ENCODE measurements around the gene CRLF1.
"Not testable (repeated sequence)": the region's sequence is repeated elsewhere in the genome, so short reads cannot be mapped to it uniquely, and the experiment has no call there.

Gene CRLF1

GRCh38 chr19:18593367-18594095 lies 13.1 kb downstream of the CRLF1 start:
- Histone ChIP-seq H3K4me3 (ENCODE audit: low read depth, low read length) (peak overlapping the region; percentile 42), H3K27me3 (replicated peaks) (peaks cover 2% of the 10 kb centered on the region), H3K27ac (no peak overlapping the region), H3K36me3 (replicated peaks) (peaks cover 6% of the 10 kb centered on the region)
- in situ Hi-C loops (cut with HindIII; ENCODE audit: low pct_ligation_motif_present, low sequenced_read_pairs): loop anchor here (25.0 kb wide), 1 partner anchor 269 kb away; no protein-coding TSS in a partner anchor
- TF ChIP-seq CTCF (IDR thresholded peaks at IDR 0.05; ENCODE audit: low read depth, low read length, missing control alignments): no peak
- DNase-seq: no peak

- not testable (repeated sequence) for DNase-seq; H3K27me3 ChIP-seq (replicated peaks); H3K4me3 ChIP-seq (ENCODE audit: low read depth, low read length); H3K36me3 ChIP-seq (replicated peaks); H3K27ac ChIP-seq
- in situ Hi-C loops (cut with HindIII; ENCODE audit: low pct_ligation_motif_present, low sequenced_read_pairs): loop anchor here (25.0 kb wide), 1 partner anchor 270 kb away; no protein-coding TSS in a partner anchor
These were observed 13.9 kb downstream of the CRLF1 start for GRCh38 chr19:18592732-18593131.

DNA sequence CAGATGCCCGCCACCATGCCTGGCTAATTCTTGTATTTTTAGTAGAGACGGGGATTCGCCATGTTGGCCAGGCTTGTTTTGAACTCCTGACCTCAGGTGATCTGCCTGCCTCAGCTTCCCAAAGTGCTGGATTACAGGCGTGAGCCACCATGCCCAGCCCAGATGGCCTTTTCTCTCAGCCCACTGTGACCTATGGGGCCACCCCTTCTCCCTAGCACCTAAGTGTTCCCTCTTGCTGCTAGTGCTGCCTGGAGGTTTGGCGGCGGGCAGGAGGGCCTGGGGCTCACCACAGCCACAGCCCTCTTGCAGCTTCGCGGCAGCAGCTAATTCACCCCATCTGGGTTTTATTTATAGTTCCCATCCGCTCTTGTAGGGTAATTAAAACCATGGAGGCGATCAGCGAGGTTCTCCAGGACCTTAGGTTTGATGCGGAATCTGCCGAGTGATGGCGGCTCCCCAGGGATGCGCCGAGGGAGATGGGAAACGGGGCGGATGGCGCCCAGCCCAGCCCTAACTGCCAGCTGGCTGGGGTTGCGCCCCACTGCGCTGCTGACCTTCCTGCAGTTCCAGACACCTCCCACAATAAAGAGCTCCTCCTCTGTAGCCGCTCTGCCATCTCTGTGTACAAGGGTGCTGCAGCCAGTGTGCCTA lies 14.7 kb downstream of the CRLF1 start:
- Histone ChIP-seq H3K27ac (no peak overlapping the region), H3K4me3 (ENCODE audit: low read depth, low read length) (no peak overlapping the region), H3K36me3 (replicated peaks) (peaks cover 6% of the 10 kb centered on the region), H3K27me3 (replicated peaks) (no peaks in the 10 kb centered on the region)
- TF ChIP-seq CTCF (IDR thresholded peaks at IDR 0.05; ENCODE audit: low read depth, low read length, missing control alignments): no peak
- DNase-seq: no peak
- in situ Hi-C loops (cut with HindIII; ENCODE audit: low pct_ligation_motif_present, low sequenced_read_pairs): loop anchor here (25.0 kb wide), 1 partner anchor 270 kb away; no protein-coding TSS in a partner anchor

- in situ Hi-C loops (cut with HindIII; ENCODE audit: low pct_ligation_motif_present, low sequenced_read_pairs): loop anchor here (25.0 kb wide), 1 partner anchor 272 kb away; no protein-coding TSS in a partner anchor
- peak overlapping the region; percentile 71 for H3K4me3 ChIP-seq (ENCODE audit: low read depth, low read length)
- peak; percentile 68 for TF ChIP-seq CTCF (IDR thresholded peaks at IDR 0.05; ENCODE audit: low read depth, low read length, missing control alignments)
These were observed 16.0 kb downstream of the CRLF1 start for GRCh38 chr19:18590273-18591272.

DNA sequence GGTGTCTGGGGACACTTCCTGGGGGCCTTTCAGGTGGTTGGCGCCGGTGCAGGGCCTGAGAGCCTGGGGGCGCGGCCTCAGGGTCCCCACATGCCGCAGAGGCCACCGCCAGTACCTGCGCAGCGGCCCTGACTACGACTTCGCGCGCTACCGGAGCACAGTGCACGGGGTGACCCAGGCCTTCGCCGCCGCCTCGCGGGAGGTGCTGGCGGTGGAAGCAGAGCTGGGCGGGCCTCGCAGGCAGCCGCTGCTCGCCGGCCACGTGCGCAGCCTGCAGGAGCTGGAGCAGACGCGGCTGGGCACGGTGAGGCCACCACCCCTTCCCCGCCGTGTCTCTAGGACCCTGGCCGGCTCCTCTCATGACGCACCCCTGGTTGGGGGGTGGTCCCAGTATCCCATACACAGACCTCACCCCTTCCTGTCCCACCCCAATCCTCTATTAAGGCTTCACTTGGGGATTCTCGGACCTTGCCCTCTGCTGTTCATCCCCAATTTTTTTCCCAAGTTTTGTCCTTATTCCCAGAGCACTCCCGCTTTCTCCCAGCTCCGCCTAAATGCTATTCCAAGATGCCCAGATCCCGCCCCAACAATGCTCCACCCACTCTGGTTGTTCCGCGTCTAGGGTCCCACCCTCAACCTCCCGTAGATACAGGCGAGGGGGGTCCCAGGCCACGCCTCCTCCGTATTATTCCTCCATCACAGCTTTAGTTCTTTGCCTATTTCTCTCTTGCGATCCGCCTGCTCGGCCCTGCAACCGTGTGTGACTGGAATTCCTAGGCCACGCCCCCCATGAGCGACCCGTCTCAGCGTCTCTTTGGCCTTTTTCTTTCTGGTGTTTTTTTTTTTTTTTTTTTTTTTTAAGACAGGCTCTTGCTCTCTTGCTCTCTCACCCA lies 17.0 kb downstream of the CRLF1 start:
- no peak for TF ChIP-seq CTCF (IDR thresholded peaks at IDR 0.05; ENCODE audit: low read depth, low read length, missing control alignments)
- in situ Hi-C loops (cut with HindIII; ENCODE audit: low pct_ligation_motif_present, low sequenced_read_pairs): loop anchor here (25.0 kb wide), 1 partner anchor 273 kb away; no protein-coding TSS in a partner anchor
- DNase-seq: peak; percentile 42
- H3K27ac ChIP-seq: peak overlapping the region; percentile 73
- H3K27me3 ChIP-seq (replicated peaks): no peaks in the 10 kb centered on the region
- H3K4me3 ChIP-seq (ENCODE audit: low read depth, low read length): peak overlapping the region; percentile 71
- peaks cover 6% of the 10 kb centered on the region for H3K36me3 ChIP-seq (replicated peaks)

More at GRCh38 chr19:18590273-18591272, 16.0 kb downstream of the CRLF1 start:
- DNase-seq: peak; percentile 56
- Histone ChIP-seq H3K36me3 (replicated peaks) (peaks cover 6% of the 10 kb centered on the region), H3K27ac (no peak overlapping the region), H3K27me3 (replicated peaks) (no peaks in the 10 kb centered on the region)
